ENCODE results near the gene EPAS1.

Gene EPAS1

GRCh38 chr2:46409756-46410155, 112.5 kb downstream of the EPAS1 start:
- DNase-seq (ENCODE audit: low read depth) = no peak

GRCh38 chr2:46410273-46411244, 113.4 kb downstream of the EPAS1 start:
- DNase-seq (ENCODE audit: low read depth) = no peak

- DNase-seq (ENCODE audit: low read depth) = no peak
Measured at GRCh38 chr2:46411245-46411641, 114.0 kb downstream of the EPAS1 start.

- no peak for DNase-seq (ENCODE audit: low read depth)
Measured at GRCh38 chr2:46411985-46412384, 114.8 kb downstream of the EPAS1 start.

- DNase-seq (ENCODE audit: low read depth) = no peak
Measured at GRCh38 chr2:46413111-46413510, 115.9 kb downstream of the EPAS1 start.

- DNase-seq (ENCODE audit: low read depth) = no peak
Measured at GRCh38 chr2:46413631-46414030, 116.4 kb downstream of the EPAS1 start.

- no peak for DNase-seq (ENCODE audit: low read depth)
Measured at GRCh38 chr2:46414701-46415100, 117.5 kb downstream of the EPAS1 start.

GRCh38 chr2:46416280-46416679, 119.1 kb downstream of the EPAS1 start:
- no peak for DNase-seq (ENCODE audit: low read depth)

- DNase-seq (ENCODE audit: low read depth) = no peak
Measured at GRCh38 chr2:46416739-46417403, 119.7 kb downstream of the EPAS1 start.

GRCh38 chr2:46420945-46421344, 123.7 kb downstream of the EPAS1 start:
- DNase-seq (ENCODE audit: low read depth) = no peak

GRCh38 chr2:46421361-46421760, 124.2 kb downstream of the EPAS1 start:
- no peak for DNase-seq (ENCODE audit: low read depth)

GRCh38 chr2:46422717-46423394, 125.6 kb downstream of the EPAS1 start:
- DNase-seq (ENCODE audit: low read depth) = no peak

GRCh38 chr2:46424937-46425336, 127.7 kb downstream of the EPAS1 start:
- DNase-seq (ENCODE audit: low read depth) = no peak

GRCh38 chr2:46428911-46429436, 131.8 kb downstream of the EPAS1 start:
- DNase-seq (ENCODE audit: low read depth) = no peak

GRCh38 chr2:46430413-46430812, 133.2 kb downstream of the EPAS1 start:
- no peak for DNase-seq (ENCODE audit: low read depth)

- DNase-seq (ENCODE audit: low read depth) = no peak
Measured at GRCh38 chr2:46430992-46431391, 133.8 kb downstream of the EPAS1 start.

- DNase-seq (ENCODE audit: low read depth) = no peak
Measured at GRCh38 chr2:46431481-46432235, 134.5 kb downstream of the EPAS1 start.

- no peak for DNase-seq (ENCODE audit: low read depth)
Measured at GRCh38 chr2:46434851-46435273, 137.7 kb downstream of the EPAS1 start.

- no peak for DNase-seq (ENCODE audit: low read depth)
Measured at GRCh38 chr2:46435353-46435752, 138.1 kb downstream of the EPAS1 start.

GRCh38 chr2:46435796-46436360, 138.7 kb downstream of the EPAS1 start:
- no peak for DNase-seq (ENCODE audit: low read depth)
